Measurements from ENCODE around the gene GTPBP2.
"Not testable (repeated sequence)": the region's sequence is repeated elsewhere in the genome, so short reads cannot be mapped to it uniquely, and the experiment has no call there.

GTPBP2 gene

GRCh38 chr6:43657221-43657802, 28.2 kb upstream of the GTPBP2 start:
- H3K36me3 ChIP-seq (ENCODE audit: control insufficient read depth, insufficient read depth, low read length) = no peaks in the 10 kb centered on the region
- WGBS (ENCODE audit: insufficient coverage, insufficient read length) = no CpG with 5 or more reads among the region's 3 CpGs

GRCh38 chr6:43652822-43653221, 23.8 kb upstream of the GTPBP2 start:
- not testable (repeated sequence) for H3K9me3 ChIP-seq (ENCODE audit: control insufficient read depth, insufficient read depth, low read length); H3K27me3 ChIP-seq (ENCODE audit: control insufficient read depth, insufficient read depth, low read length); H3K36me3 ChIP-seq (ENCODE audit: control insufficient read depth, insufficient read depth, low read length); H3K4me3 ChIP-seq (ENCODE audit: low read length); DNase-seq (ENCODE audit: low read depth, low spot score); H3K27ac ChIP-seq (ENCODE audit: low read length); H3K4me1 ChIP-seq (ENCODE audit: control insufficient read depth, insufficient read depth, low read length)
- no CpG with 5 or more reads among the region's 2 CpGs for WGBS (ENCODE audit: insufficient coverage, insufficient read length)

More at GRCh38 chr6:43657221-43657802, 28.2 kb upstream of the GTPBP2 start:
- Histone ChIP-seq H3K9me3 (ENCODE audit: control insufficient read depth, insufficient read depth, low read length) (no peaks in the 10 kb centered on the region), H3K27me3 (ENCODE audit: control insufficient read depth, insufficient read depth, low read length) (no peaks in the 10 kb centered on the region; the same call in 1 of the 2 replicates), H3K27ac (ENCODE audit: low read length) (no peak overlapping the region), H3K4me3 (ENCODE audit: low read length) (no peak overlapping the region), H3K4me1 (ENCODE audit: control insufficient read depth, insufficient read depth, low read length) (no peaks in the 10 kb centered on the region)
- no peak for DNase-seq (ENCODE audit: low read depth, low spot score)

- H3K9me3 ChIP-seq (ENCODE audit: control insufficient read depth, insufficient read depth, low read length) = no peaks in the 10 kb centered on the region
- no peak overlapping the region for H3K4me3 ChIP-seq (ENCODE audit: low read length)
- H3K27me3 ChIP-seq (ENCODE audit: control insufficient read depth, insufficient read depth, low read length) = no peaks in the 10 kb centered on the region
- H3K36me3 ChIP-seq (ENCODE audit: control insufficient read depth, insufficient read depth, low read length) = no peaks in the 10 kb centered on the region
- DNase-seq (ENCODE audit: low read depth, low spot score) = no peak
- H3K4me1 ChIP-seq (ENCODE audit: control insufficient read depth, insufficient read depth, low read length) = no peaks in the 10 kb centered on the region
- no peak overlapping the region for H3K27ac ChIP-seq (ENCODE audit: low read length)
- WGBS (ENCODE audit: insufficient coverage, insufficient read length) = no CpG with 5 or more reads among the region's 2 CpGs
Observed at GRCh38 chr6:43648248-43648647, 19.2 kb upstream of the GTPBP2 start.

GRCh38 chr6:43647613-43648012, 18.5 kb upstream of the GTPBP2 start:
- no peak overlapping the region for H3K4me3 ChIP-seq (ENCODE audit: low read length)
- H3K36me3 ChIP-seq (ENCODE audit: control insufficient read depth, insufficient read depth, low read length) = no peaks in the 10 kb centered on the region
- no CpG with 5 or more reads among the region's 3 CpGs for WGBS (ENCODE audit: insufficient coverage, insufficient read length)
- no peaks in the 10 kb centered on the region for H3K9me3 ChIP-seq (ENCODE audit: control insufficient read depth, insufficient read depth, low read length)
- H3K27me3 ChIP-seq (ENCODE audit: control insufficient read depth, insufficient read depth, low read length) = no peaks in the 10 kb centered on the region
- H3K27ac ChIP-seq (ENCODE audit: low read length) = no peak overlapping the region
- DNase-seq (ENCODE audit: low read depth, low spot score) = no peak
- no peaks in the 10 kb centered on the region for H3K4me1 ChIP-seq (ENCODE audit: control insufficient read depth, insufficient read depth, low read length)

- Histone ChIP-seq H3K4me1 (ENCODE audit: control insufficient read depth, insufficient read depth, low read length) (no peaks in the 10 kb centered on the region), H3K27ac (ENCODE audit: low read length) (no peak overlapping the region), H3K36me3 (ENCODE audit: control insufficient read depth, insufficient read depth, low read length) (peaks cover under 1% of the 10 kb centered on the region; the same call in 1 of the 2 replicates), H3K27me3 (ENCODE audit: control insufficient read depth, insufficient read depth, low read length) (no peaks in the 10 kb centered on the region), H3K9me3 (ENCODE audit: control insufficient read depth, insufficient read depth, low read length) (no peaks in the 10 kb centered on the region), H3K4me3 (ENCODE audit: low read length) (peak overlapping the region; percentile 32; the same call in 1 of the 2 replicates)
- WGBS (ENCODE audit: insufficient coverage, insufficient read length) = no CpG with 5 or more reads among the region's 9 CpGs
- DNase-seq (ENCODE audit: low read depth, low spot score) = no peak
Observed at GRCh38 chr6:43645613-43645964, 16.5 kb upstream of the GTPBP2 start.

- peak within 1 kb of the TSS; percentile 38; the same call in 1 of the 2 replicates for H3K4me3 ChIP-seq (ENCODE audit: low read length)
- DNase-seq (ENCODE audit: low read depth, low spot score) = peak; percentile 85
- no peak within 1 kb of the TSS for H3K27ac ChIP-seq (ENCODE audit: low read length)
- no CpG with 5 or more reads among the region's 52 CpGs for WGBS (ENCODE audit: insufficient coverage, insufficient read length)
- no peaks in the 10 kb centered on the region for H3K9me3 ChIP-seq (ENCODE audit: control insufficient read depth, insufficient read depth, low read length)
- H3K27me3 ChIP-seq (ENCODE audit: control insufficient read depth, insufficient read depth, low read length) = no peaks in the 10 kb centered on the region
- H3K4me1 ChIP-seq (ENCODE audit: control insufficient read depth, insufficient read depth, low read length) = no peaks in the 10 kb centered on the region
- H3K36me3 ChIP-seq (ENCODE audit: control insufficient read depth, insufficient read depth, low read length) = peaks cover 5% of the 10 kb centered on the region
Observed at GRCh38 chr6:43644940-43645612, 16.0 kb upstream of the GTPBP2 start, which contains the start of gene RSPH9. RSPH9 (plus strand) TSS chr6:43645036; CDS start chr6:43645099, 63 bp downstream.

- Histone ChIP-seq H3K27ac (ENCODE audit: low read length) (no peak overlapping the region), H3K4me3 (ENCODE audit: low read length) (no peak overlapping the region), H3K4me1 (ENCODE audit: control insufficient read depth, insufficient read depth, low read length) (peaks cover 4% of the 10 kb centered on the region), H3K36me3 (ENCODE audit: control insufficient read depth, insufficient read depth, low read length) (peaks cover 9% of the 10 kb centered on the region), H3K27me3 (ENCODE audit: control insufficient read depth, insufficient read depth, low read length) (no peaks in the 10 kb centered on the region), H3K9me3 (ENCODE audit: control insufficient read depth, insufficient read depth, low read length) (no peaks in the 10 kb centered on the region)
- DNase-seq (ENCODE audit: low read depth, low spot score) = no peak
- no CpG with 5 or more reads among the region's 21 CpGs for WGBS (ENCODE audit: insufficient coverage, insufficient read length)
Observed at GRCh38 chr6:43639984-43640800, 11.1 kb upstream of the GTPBP2 start.

- H3K27me3 ChIP-seq (ENCODE audit: control insufficient read depth, insufficient read depth, low read length) = no peaks in the 10 kb centered on the region
- peak overlapping the region; percentile 83; the same call in 1 of the 2 replicates for H3K4me3 ChIP-seq (ENCODE audit: low read length)
- no peak for DNase-seq (ENCODE audit: low read depth, low spot score)
- H3K27ac ChIP-seq (ENCODE audit: low read length) = no peak overlapping the region
- peaks cover 4% of the 10 kb centered on the region for H3K4me1 ChIP-seq (ENCODE audit: control insufficient read depth, insufficient read depth, low read length)
- peaks cover 9% of the 10 kb centered on the region for H3K36me3 ChIP-seq (ENCODE audit: control insufficient read depth, insufficient read depth, low read length)
- no peaks in the 10 kb centered on the region for H3K9me3 ChIP-seq (ENCODE audit: control insufficient read depth, insufficient read depth, low read length)
- WGBS (ENCODE audit: insufficient coverage, insufficient read length) = no CpG with 5 or more reads among the region's 7 CpGs
Observed at GRCh38 chr6:43636308-43636659, 7.2 kb upstream of the GTPBP2 start.

- Histone ChIP-seq H3K36me3 (ENCODE audit: control insufficient read depth, insufficient read depth, low read length) (peaks cover 9% of the 10 kb centered on the region), H3K9me3 (ENCODE audit: control insufficient read depth, insufficient read depth, low read length) (no peaks in the 10 kb centered on the region), H3K4me1 (ENCODE audit: control insufficient read depth, insufficient read depth, low read length) (peaks cover 4% of the 10 kb centered on the region), H3K27ac (ENCODE audit: low read length) (no peak within 1 kb of the TSS), H3K4me3 (ENCODE audit: low read length) (peak within 1 kb of the TSS; percentile 83), H3K27me3 (ENCODE audit: control insufficient read depth, insufficient read depth, low read length) (no peaks in the 10 kb centered on the region)
- DNase-seq (ENCODE audit: low read depth, low spot score) = peak; percentile 29
- no CpG with 5 or more reads among the region's 48 CpGs for WGBS (ENCODE audit: insufficient coverage, insufficient read length)
Observed at GRCh38 chr6:43635387-43636307, 6.6 kb upstream of the GTPBP2 start, which contains the start of gene MAD2L1BP. MAD2L1BP (plus strand) TSS chr6:43635840; CDS start chr6:43635876, 36 bp downstream.

Data from iPS DF 6.9 (cell line).